CD4-positive, alpha-beta T cell (primary cell): ENCODE results near the gene KIF25. TPM values are rescaled to one million over a fixed set of nuclear protein-coding genes. Genes with fewer than 3 reads are reported as not detected.

Experiments used
- ATAC-seq: fragments of 200-7000 bp; cut with Tn5 transposase; one replicate; pipeline ENCODE4 v1.10.0; 2022; ENCODE audit warnings: mild to moderate bottlenecking; ENCODE audit not compliant: poor library complexity
- CTCF ChIA-PET: fragments of 350-600 bp; sonication (Branson Sonifier 250); formaldehyde crosslinking; loops from one replicate; lab custom pipeline; 2021; ENCODE audit warnings: antibody characterized with exemption, inconsistent platforms; lab: Charles Lee
- POLR2A ChIA-PET: fragments of 350-600 bp; sonication (Branson Sonifier 250); formaldehyde crosslinking; loops from one replicate; lab custom pipeline; 2021; ENCODE audit warnings: antibody characterized with exemption, inconsistent platforms; lab: Charles Lee
- DNase-seq, 14 experiments: peaks; one replicate each; pipeline ENCODE4 v3.0.0-alpha.2; 2013 to 2020; ENCODE audit warnings: mixed read lengths in 2 of 14
- H3K27ac ChIP-seq, 2 donors: one replicate each; pipeline versions ENCODE4 v1.5.1 to v1.7.0; 2013; ENCODE audit warnings: low read length in 2 of 2, low read depth in 1 of 2, mild to moderate bottlenecking in 1 of 2
- H3K27me3 ChIP-seq, 2 experiments: 1 replicate in 1 of 2; 2 replicates in 1 of 2; pipeline versions ENCODE4 v1.6.1 to v1.7.0; 2013; ENCODE audit warnings: low read length in 2 of 2, control low read depth in 1 of 2, mild to moderate bottlenecking in 1 of 2, moderate library complexity in 1 of 2; ENCODE audit not compliant: insufficient read depth in 2 of 2, control insufficient read depth in 1 of 2
- H3K36me3 ChIP-seq: one replicate; pipeline ENCODE4 v1.6.1; 2013; ENCODE audit warnings: low read length, control low read depth; ENCODE audit not compliant: insufficient read depth
- H3K4me1 ChIP-seq: one replicate; pipeline ENCODE4 v1.6.1; 2013; ENCODE audit warnings: low read length, control low read depth; ENCODE audit not compliant: insufficient read depth
- H3K4me3 ChIP-seq: one replicate; pipeline ENCODE4 v1.5.1; 2013; ENCODE audit warnings: mild to moderate bottlenecking, low read length, moderate library complexity
- H3K9me3 ChIP-seq, 2 experiments: 1 replicate in 1 of 2; 2 replicates in 1 of 2; pipeline versions ENCODE4 v1.6.1 to v1.7.0; 2013; ENCODE audit warnings: low read length in 2 of 2, mild to moderate bottlenecking in 2 of 2, control low read depth in 1 of 2, moderate library complexity in 1 of 2; ENCODE audit not compliant: control insufficient read depth in 1 of 2, insufficient read depth in 1 of 2
- H3K27ac Mint-ChIP-seq: one replicate; pipeline ENCODE4 v1.8.0; 2020; ENCODE audit warnings: mixed read lengths
- H3K27me3 Mint-ChIP-seq: one replicate; pipeline ENCODE4 v1.8.0; 2021; ENCODE audit warnings: mixed read lengths
- H3K36me3 Mint-ChIP-seq: one replicate; pipeline ENCODE4 v1.8.0; 2021; ENCODE audit warnings: low read depth, mixed read lengths
- H3K4me1 Mint-ChIP-seq: one replicate; pipeline ENCODE4 v1.8.0; 2021; ENCODE audit warnings: low read depth, mixed read lengths
- H3K4me3 Mint-ChIP-seq: one replicate; pipeline ENCODE4 v1.8.0; 2020; ENCODE audit warnings: mild to moderate bottlenecking, mixed read lengths
- H3K9me3 Mint-ChIP-seq: one replicate; pipeline ENCODE4 v1.8.0; 2020; ENCODE audit warnings: mixed read lengths
- intact Hi-C, 2 experiments: fragments of 100-400 bp; cut with DNase I in 1 of 2; cut with micrococcal nuclease in 1 of 2; formaldehyde crosslinking; loops; one replicate each; pipeline versions ENCODE4 v1.15.1 to v1.9.0; 2023 to 2025; cut with DNase I, micrococcal nuclease
- total RNA-seq, 174 experiments: library from RNA in 2 of 174; stranded (reverse) in 2 of 174; gene quantifications; one replicate each; pipeline ENCODE4 v1.2.3 and lab custom pipeline; 2021 to 2026
- TF ChIP-seq, protein P1 (sequence below): fragments of 200-600 bp; IDR thresholded peaks from one replicate; pipeline ENCODE4 v1.8.0; 2022; ENCODE audit warnings: antibody characterized with exemption, mild to moderate bottlenecking

KIF25 gene
- total RNA-seq, 2 experiments from 2014 or later: not detected

DNA sequence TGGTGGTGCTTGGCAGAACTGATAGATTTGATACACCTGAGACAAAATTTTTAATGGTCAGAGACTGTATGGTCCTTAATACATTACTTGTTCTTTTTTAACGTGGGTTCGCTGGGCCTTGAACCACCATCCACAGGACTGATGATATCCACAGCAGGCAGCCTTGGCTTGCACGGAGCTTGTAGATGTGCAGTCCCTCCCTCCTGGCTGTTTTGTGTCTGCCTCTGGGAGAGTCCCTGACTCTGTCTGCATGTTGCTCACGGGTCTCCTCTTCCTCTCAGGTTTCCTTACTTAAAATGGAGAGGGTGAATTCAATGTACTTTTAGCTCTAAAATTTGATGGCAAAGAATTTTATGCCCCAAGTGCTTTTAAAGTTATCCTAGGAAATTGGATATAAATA lies 17.5 kb downstream of the KIF25 start:
- no peaks in the 10 kb centered on the region for H3K4me1 Mint-ChIP-seq
- POLR2A ChIA-PET: no interaction called here
- no peak for ATAC-seq
- H3K4me3 Mint-ChIP-seq: no peak overlapping the region
- no peak for DNase-seq
- peaks cover 21% of the 10 kb centered on the region for H3K9me3 Mint-ChIP-seq
- intact Hi-C loops: no loop called here
- CTCF ChIA-PET: no interaction called here
- no peaks in the 10 kb centered on the region for H3K36me3 ChIP-seq
- peaks cover 14% of the 10 kb centered on the region for H3K27me3 Mint-ChIP-seq
- peaks cover 24 to 33% of the 10 kb centered on the region in 2 experiments for H3K9me3 ChIP-seq
- no peak overlapping the region for H3K4me3 ChIP-seq
- no peak overlapping the region for H3K27ac ChIP-seq
- no peaks in the 10 kb centered on the region for H3K27me3 ChIP-seq
- no peaks in the 10 kb centered on the region for H3K4me1 ChIP-seq
- H3K27ac Mint-ChIP-seq: no peak overlapping the region
- peaks cover 4% of the 10 kb centered on the region for H3K36me3 Mint-ChIP-seq
- TF ChIP-seq, protein P1, sequence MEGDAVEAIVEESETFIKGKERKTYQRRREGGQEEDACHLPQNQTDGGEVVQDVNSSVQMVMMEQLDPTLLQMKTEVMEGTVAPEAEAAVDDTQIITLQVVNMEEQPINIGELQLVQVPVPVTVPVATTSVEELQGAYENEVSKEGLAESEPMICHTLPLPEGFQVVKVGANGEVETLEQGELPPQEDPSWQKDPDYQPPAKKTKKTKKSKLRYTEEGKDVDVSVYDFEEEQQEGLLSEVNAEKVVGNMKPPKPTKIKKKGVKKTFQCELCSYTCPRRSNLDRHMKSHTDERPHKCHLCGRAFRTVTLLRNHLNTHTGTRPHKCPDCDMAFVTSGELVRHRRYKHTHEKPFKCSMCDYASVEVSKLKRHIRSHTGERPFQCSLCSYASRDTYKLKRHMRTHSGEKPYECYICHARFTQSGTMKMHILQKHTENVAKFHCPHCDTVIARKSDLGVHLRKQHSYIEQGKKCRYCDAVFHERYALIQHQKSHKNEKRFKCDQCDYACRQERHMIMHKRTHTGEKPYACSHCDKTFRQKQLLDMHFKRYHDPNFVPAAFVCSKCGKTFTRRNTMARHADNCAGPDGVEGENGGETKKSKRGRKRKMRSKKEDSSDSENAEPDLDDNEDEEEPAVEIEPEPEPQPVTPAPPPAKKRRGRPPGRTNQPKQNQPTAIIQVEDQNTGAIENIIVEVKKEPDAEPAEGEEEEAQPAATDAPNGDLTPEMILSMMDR: no peak

DNA sequence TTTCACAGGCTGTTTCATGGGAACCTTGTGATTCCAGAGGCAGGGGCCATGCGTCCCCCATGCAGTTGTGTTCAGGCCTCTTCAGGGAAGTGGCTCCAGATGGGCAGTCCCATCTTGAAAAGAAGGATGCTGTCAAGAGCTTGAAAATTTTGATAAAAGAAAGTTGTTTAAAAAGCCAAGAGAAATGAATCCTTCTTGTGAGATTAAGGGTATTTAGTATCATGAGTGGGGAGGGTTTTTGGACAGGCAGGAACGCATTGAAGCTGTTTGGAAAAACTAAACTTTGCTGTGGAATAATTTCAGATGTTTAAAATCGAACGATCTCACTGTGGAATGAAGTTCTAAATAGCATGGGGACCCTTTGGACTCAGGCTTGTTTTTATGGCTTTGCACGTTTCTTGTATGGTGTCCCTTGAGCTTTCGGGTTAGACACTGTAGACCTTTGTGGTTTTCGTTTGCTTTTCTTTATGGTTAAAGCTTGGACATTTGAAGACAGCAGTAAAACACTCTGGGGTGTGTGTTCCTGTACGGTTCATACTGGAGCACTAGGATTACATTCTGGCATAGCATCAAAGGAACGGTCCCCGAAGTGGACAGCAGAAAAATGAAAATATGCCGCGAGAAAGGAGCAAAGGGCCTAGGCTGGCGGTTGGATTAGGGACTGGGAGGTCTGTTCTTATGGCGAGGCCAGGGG lies 18.2 kb downstream of the KIF25 start:
- ChIA-PET POLR2A (no interaction called here), CTCF (no interaction called here)
- intact Hi-C loops: no loop called here
- no peak overlapping the region for H3K4me3 ChIP-seq
- no peak overlapping the region for H3K27ac ChIP-seq
- TF ChIP-seq, protein P1: no peak
- no peaks in the 10 kb centered on the region for H3K4me1 ChIP-seq
- H3K27me3 Mint-ChIP-seq: peaks cover 14% of the 10 kb centered on the region
- H3K4me3 Mint-ChIP-seq: no peak overlapping the region
- H3K4me1 Mint-ChIP-seq: no peaks in the 10 kb centered on the region
- ATAC-seq (no peak), DNase-seq (no peak)
- no peaks in the 10 kb centered on the region for H3K36me3 ChIP-seq
- H3K9me3 Mint-ChIP-seq: peaks cover 17% of the 10 kb centered on the region
- H3K9me3 ChIP-seq: peaks cover 22 to 33% of the 10 kb centered on the region in 2 experiments
- H3K27ac Mint-ChIP-seq: no peak overlapping the region
- H3K36me3 Mint-ChIP-seq: peaks cover 4% of the 10 kb centered on the region
- H3K27me3 ChIP-seq: no peaks in the 10 kb centered on the region

DNA sequence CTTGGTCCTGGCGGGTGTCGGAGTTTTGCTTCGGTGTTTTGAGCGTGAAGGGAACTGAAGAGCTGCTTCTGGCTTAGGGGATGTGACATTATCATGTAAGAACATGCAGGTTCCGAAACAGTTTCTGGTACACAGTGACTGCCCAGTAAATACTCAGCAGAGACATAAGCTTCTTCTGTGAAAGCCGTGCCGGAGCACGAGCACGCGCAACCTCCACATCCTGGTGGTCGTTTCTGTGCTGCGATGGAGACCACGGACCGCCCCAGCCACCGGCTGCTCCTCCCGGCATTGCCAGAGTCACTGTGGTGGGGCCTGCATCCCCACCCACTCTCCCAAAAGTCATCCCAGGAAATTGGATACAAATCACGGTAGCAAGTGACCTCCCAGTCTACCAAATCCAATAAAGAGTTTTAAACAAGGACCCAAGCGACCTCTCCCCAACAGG lies 18.7 kb downstream of the KIF25 start:
- POLR2A ChIA-PET: no interaction called here
- Histone ChIP-seq H3K4me1 (no peaks in the 10 kb centered on the region), H3K4me3 (no peak overlapping the region), H3K36me3 (no peaks in the 10 kb centered on the region), H3K9me3 (peaks cover 16 to 33% of the 10 kb centered on the region in 2 experiments), H3K27ac (no peak overlapping the region), H3K27me3 (no peaks in the 10 kb centered on the region)
- H3K27ac Mint-ChIP-seq: no peak overlapping the region
- TF ChIP-seq, protein P1: no peak
- DNase-seq (no peak), ATAC-seq (no peak)
- CTCF ChIA-PET: no interaction called here
- peaks cover 14% of the 10 kb centered on the region for H3K27me3 Mint-ChIP-seq
- no peaks in the 10 kb centered on the region for H3K4me1 Mint-ChIP-seq
- H3K4me3 Mint-ChIP-seq: no peak overlapping the region
- intact Hi-C loops: no loop called here
- peaks cover 14% of the 10 kb centered on the region for H3K9me3 Mint-ChIP-seq
- H3K36me3 Mint-ChIP-seq: peaks cover 4% of the 10 kb centered on the region
